DMS114 treated with DMSO at 0.1 percent for 48 hours (cell line): Measurements from ENCODE around the gene ZBTB16.

Source experiments
- DNase-seq: peaks from one replicate; lab custom pipeline; 2025; ENCODE audit not compliant: unreplicated experiment; lab: John Stamatoyannopoulos, UW

The ZBTB16 gene

DNA sequence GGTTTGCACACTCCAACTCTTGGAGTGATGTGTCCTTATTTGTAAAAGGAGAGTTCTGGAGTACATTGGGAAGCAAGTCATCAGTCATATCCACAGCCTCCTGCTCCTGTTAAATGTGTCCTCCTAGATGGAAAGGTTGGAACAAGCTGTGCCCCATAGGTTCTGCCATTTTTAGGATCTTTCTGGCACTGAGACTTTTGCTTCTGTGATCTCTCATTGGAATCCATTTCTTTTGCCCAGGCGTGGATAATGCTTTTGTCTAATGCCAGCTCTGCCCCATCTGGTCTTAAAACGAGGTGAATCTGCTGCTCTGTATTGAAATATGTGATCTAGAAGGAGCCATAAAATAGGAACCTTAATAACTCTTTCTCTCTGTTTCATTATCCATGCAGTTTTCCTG is 66.4 kb downstream of the ZBTB16 start:
- DNase-seq, result no peak

- DNase-seq, result no peak
Measured at GRCh38 chr11:114128399-114128798, 68.9 kb downstream of the ZBTB16 start.

- no peak for DNase-seq
Measured at GRCh38 chr11:114129142-114129541, 69.6 kb downstream of the ZBTB16 start.

DNA sequence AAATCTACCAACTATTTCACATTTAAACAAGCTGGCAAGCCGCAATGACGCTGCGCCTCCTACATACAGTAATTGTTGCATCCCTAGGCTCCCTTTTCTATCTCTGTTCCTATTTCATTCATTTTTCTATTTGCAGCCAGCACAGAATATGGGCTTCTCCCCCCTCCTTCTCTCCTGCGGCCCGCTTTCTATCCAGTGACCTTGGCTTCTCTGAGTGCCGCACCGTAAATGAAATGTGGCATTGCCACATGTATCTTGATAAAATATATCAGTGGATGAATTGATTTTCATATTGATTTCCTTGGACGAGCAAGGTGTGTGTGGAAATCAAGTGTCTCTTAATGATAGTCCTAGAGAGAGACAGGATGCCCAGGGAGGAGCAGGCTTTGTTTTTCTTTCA is 70.2 kb downstream of the ZBTB16 start:
- no peak for DNase-seq

- DNase-seq, result no peak
Measured at GRCh38 chr11:114130115-114130576, 70.6 kb downstream of the ZBTB16 start.

GRCh38 chr11:114130629-114131277 is 71.2 kb downstream of the ZBTB16 start:
- no peak for DNase-seq

DNA sequence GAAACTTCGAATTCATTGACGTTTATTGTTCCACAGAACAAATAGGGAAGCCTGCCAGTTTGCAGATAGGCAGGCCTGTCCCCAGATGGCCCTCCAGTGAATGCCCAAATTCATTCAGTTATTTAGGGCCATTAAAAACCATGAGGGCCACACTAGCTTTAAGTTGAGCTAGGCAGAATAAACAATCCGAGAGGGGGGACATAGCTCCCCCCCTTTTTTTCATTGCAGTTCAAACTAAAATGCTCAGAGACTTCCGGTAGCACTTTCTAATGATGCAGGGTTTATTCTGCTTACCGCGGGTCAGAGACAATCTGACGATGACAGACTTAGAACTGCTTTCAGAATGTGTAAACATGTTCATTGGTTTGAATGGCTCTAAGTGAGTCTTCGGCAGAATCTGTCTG is 72.0 kb downstream of the ZBTB16 start:
- no peak for DNase-seq

GRCh38 chr11:114132417-114132816 is 72.9 kb downstream of the ZBTB16 start:
- DNase-seq, result no peak

DNA sequence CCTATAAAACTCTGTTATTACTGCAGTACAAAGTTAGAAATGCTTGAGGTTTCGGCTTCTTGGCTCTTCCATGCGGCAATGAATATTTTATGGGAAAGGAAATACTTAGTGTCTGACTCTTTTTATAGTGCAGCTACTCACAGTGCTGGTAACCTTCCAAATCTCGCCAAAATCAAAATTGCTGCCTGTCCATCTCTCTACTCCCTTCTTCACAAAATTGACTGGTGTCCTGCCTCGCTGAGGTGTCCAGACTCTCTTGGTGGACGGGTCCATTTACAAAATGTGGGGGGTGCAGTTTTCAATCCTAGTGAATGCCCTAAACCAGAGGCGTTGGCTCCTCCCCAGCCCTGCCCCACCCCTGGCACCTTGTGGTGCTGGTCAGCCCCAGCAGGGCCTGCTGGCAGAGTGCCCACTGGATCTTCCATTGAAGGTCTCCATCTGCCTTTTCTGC is 73.5 kb downstream of the ZBTB16 start:
- DNase-seq, result no peak

- no peak for DNase-seq
Measured at GRCh38 chr11:114133548-114134329, 74.2 kb downstream of the ZBTB16 start.

DNA sequence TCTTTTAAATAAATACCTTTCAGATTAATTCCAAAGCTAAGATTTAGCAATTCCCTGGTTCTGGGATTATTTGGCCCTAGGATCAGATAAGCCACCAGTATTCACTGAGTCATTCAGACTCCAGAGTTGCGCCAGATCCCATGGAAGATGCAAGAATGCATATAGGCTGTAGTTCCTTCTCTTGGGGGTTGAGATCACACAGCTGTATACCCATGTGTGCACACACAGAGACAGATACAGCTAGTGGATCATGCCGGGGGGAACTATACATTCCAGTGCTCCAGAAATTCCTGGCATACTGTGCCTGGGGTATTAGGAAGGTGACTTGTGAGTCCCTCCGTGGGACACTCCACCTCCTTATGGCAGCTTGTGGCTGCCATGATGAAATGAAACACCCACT is 75.4 kb downstream of the ZBTB16 start:
- no peak for DNase-seq

- DNase-seq, result no peak
Measured at GRCh38 chr11:114135737-114136151, 76.2 kb downstream of the ZBTB16 start.

GRCh38 chr11:114136686-114137640 is 77.5 kb downstream of the ZBTB16 start:
- DNase-seq, result no peak

- DNase-seq, result no peak
Measured at GRCh38 chr11:114137838-114138237, 78.3 kb downstream of the ZBTB16 start.

GRCh38 chr11:114138411-114138810 is 78.9 kb downstream of the ZBTB16 start:
- DNase-seq, result no peak

- DNase-seq, result no peak
Measured at GRCh38 chr11:114140826-114141225, 81.3 kb downstream of the ZBTB16 start.

DNA sequence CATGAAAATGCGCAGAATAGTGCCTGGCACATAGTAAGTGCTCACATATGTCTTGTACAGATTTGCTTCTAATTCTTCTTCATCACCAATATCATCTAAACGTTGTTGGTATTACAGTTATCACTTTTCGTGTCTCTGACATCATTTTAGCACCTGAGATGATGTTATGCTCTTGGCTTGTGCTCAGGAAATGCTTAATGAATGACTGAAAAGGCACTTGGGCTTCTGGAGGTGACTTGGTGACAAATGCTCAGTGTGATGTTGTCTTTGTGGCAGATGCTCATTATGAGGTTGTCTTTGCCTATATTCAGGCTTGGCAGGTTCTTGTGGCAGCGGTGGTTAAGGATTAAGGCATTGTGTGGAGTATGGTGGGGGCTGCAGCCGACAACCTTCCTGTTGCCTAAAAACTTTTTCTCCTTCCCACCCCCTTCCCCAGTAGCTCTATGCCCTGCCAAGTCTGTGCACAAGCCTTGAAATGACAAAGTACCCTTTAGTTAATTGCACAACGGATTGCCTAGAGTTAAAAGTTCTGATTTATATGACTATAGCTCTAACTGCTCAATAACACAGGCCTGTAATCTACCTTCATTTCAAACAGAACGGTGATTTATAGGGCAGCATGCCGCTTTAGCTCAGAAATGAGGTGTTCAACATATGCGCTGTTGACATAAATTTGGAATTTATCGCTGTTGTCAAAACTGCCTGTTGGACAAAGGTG is 82.5 kb downstream of the ZBTB16 start:
- no peak for DNase-seq

DNA sequence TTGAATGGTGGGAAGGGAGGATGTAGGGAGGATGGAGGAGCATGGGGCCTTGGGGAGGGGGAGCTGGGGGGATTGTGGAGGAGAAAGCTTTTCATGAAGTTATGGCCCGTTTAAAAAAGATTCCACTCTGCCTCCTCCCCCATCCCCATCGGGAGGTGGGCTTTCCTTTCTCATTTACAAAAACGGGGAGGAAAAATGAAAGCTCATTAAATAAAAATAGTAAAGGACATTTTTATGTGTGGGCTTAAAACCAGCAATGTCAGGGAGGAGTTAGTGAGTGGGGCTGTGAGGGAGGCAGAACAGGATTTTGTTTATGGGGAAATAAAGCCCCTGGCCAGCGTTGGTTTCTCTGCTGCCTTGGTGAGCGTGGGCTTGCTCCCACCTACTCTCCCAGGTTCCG is 83.2 kb downstream of the ZBTB16 start:
- no peak for DNase-seq

DNA sequence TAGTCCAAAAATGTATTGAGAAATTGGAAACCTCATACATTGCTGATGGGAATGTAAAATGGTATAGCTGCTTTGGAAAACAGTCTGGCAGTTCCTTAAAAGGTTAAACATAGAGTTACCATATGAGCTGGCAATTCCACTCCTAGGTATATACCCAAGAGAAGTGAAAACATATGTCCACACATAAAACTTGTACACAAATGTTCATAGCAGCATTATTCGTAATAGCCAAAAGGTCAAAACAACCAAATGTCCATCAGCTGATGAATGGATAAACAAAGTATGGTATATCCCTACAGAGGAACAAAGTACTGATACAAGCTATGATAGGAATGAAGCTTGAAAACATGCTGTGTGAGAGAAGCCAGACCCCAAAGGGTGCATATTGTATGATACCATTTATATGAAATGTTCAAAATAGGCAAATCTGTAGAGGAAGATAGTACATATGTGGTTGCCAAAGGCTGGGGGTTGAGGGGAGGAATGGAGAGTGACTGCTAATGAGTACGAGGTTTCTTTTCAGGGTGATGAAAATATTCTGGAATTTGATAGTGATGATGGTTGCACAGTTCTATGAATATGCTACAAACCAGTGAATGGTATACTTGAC is 85.8 kb downstream of the ZBTB16 start:
- no peak for DNase-seq

GRCh38 chr11:114147375-114148012 is 88.0 kb downstream of the ZBTB16 start:
- DNase-seq, result no peak
